Chondrocyte (in vitro differentiated cells): Measurements from ENCODE around the gene CERCAM. TPM values are rescaled to one million over a fixed set of nuclear protein-coding genes. Genes with fewer than 3 reads are reported as not detected.
"Not testable (repeated sequence)": the region's sequence is repeated elsewhere in the genome, so short reads cannot be mapped to it uniquely, and the experiment has no call there.

ENCODE experiments used
- DNase-seq: peaks from one replicate; pipeline ENCODE4 v3.0.0; 2021; ENCODE audit warnings: mixed read lengths, low spot score
- H3K27ac Mint-ChIP-seq: one replicate; pipeline ENCODE4 v1.8.0; 2021; ENCODE audit warnings: mild to moderate bottlenecking, moderate library complexity, mixed read lengths; ENCODE audit not compliant: unreplicated experiment
- H3K27me3 Mint-ChIP-seq: 2 replicates; pipeline ENCODE4 v1.8.0; 2021; ENCODE audit warnings: low read depth, mixed read lengths
- H3K36me3 Mint-ChIP-seq: 2 replicates; pipeline ENCODE4 v1.8.0; 2021; ENCODE audit warnings: low read depth, mixed read lengths
- H3K4me1 Mint-ChIP-seq: 2 replicates; pipeline ENCODE4 v1.8.0; 2021; ENCODE audit warnings: low read depth, mild to moderate bottlenecking, mixed read lengths
- H3K4me3 Mint-ChIP-seq: one replicate; pipeline ENCODE4 v1.8.0; 2021; ENCODE audit warnings: mild to moderate bottlenecking, moderate library complexity, mixed read lengths; ENCODE audit not compliant: unreplicated experiment
- H3K9me3 Mint-ChIP-seq: 2 replicates; pipeline ENCODE4 v1.8.0; 2021; ENCODE audit warnings: low read depth, mixed read lengths
- total RNA-seq: library from RNA; stranded (reverse); gene quantifications from 3 replicates; pipeline ENCODE4 v1.2.1, GENCODE V29; 2021
- TF ChIP-seq, protein P1 (sequence below): fragments of 200-600 bp; sonication (generic); IDR thresholded peaks from 2 replicates; pipeline ENCODE4 v1.5.0; 2021; ENCODE audit warnings: antibody characterized with exemption, mild to moderate bottlenecking, moderate library complexity

Gene CERCAM
- total RNA-seq, 1 donor from 2014 or later: 280 TPM

DNA sequence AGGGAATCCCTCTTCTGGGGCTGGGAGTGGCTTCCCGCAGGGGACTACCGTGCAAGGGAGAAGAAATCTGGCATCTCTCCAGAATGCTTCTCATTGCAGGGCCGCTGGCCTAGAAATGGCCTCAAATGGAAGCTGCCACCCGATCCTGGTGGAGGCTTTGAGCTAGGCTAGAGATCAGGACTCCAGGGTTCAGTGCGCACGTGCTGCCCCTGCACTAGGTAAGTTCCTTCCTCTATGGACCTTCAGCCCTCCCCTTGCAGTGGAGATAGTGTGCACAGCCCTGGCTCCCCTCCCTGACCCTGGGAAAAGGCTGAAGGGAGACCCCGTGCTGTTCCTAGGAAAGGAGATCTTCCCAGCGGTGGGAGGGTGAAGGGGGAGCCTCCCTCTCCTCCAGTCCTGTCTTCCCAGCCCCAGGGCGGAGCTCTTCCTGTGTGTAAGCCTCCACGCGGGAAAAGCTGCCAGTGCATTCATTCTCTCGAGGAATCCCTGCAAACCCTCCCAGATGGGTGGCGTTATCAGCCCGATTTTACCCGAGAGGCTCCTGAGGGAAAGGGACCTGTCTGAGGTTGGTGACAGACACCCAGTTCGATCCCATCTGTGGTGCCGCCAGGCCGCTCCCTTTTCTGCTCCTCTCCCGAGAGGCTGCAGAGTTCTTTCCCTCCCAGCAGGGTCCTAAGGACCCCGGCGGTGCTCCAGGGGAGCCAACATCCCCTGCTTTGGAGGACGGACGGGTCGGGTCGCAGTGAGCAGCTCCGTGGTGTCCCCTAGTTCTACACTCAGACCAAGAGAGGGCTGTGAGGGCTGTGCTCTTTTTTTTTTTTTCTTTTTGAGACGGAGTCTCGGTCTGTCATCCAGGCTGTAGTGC is 1.4 kb upstream of the CERCAM start:
- Mint-ChIP-seq H3K27me3 (peaks cover 20% of the 10 kb centered on the region), H3K9me3 (no peaks in the 10 kb centered on the region), H3K4me3 (peak overlapping the region; percentile 66), H3K36me3 (peaks cover 2% of the 10 kb centered on the region), H3K4me1 (peaks cover 27% of the 10 kb centered on the region), H3K27ac (no peak overlapping the region)
- TF ChIP-seq, protein P1, sequence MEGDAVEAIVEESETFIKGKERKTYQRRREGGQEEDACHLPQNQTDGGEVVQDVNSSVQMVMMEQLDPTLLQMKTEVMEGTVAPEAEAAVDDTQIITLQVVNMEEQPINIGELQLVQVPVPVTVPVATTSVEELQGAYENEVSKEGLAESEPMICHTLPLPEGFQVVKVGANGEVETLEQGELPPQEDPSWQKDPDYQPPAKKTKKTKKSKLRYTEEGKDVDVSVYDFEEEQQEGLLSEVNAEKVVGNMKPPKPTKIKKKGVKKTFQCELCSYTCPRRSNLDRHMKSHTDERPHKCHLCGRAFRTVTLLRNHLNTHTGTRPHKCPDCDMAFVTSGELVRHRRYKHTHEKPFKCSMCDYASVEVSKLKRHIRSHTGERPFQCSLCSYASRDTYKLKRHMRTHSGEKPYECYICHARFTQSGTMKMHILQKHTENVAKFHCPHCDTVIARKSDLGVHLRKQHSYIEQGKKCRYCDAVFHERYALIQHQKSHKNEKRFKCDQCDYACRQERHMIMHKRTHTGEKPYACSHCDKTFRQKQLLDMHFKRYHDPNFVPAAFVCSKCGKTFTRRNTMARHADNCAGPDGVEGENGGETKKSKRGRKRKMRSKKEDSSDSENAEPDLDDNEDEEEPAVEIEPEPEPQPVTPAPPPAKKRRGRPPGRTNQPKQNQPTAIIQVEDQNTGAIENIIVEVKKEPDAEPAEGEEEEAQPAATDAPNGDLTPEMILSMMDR: no peak
- no peak for DNase-seq

DNA sequence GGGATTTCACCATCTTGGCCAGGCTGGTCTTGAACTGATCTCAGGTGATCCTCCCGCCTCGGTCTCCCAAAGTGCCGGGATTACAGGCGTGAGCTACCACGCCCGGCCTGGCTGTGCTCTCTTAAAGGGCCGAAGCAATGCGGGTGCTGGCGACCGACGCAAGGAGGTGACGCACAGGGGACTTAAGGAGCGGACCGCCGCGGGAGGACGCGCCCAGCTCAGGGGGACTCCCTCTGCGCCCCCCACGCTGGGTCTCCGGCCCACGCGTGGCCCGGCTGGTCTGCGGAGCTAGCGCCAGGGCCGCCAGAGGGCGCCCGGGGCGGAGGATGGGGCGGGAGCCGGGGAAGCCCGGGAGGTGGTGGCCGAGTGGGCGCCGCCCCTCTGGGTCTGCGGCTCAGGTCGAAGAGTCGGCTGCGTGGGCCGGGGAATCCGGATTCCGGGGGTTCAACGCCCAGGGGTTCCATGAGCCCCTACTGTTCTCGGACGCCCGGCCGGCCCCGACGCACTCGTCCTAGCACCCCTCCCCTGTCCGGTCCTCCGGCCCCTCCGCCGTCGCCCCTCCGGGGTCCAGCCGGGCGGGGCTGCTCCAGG is 502 bp upstream of the CERCAM start:
- H3K36me3 Mint-ChIP-seq: peaks cover 3% of the 10 kb centered on the region
- peaks cover 13% of the 10 kb centered on the region for H3K27me3 Mint-ChIP-seq
- peak overlapping the region; percentile 32 for H3K27ac Mint-ChIP-seq
- TF ChIP-seq, protein P1: peak; percentile 93
- DNase-seq: no peak
- H3K4me1 Mint-ChIP-seq: peaks cover 27% of the 10 kb centered on the region
- no peaks in the 10 kb centered on the region for H3K9me3 Mint-ChIP-seq
- peak overlapping the region; percentile 66 for H3K4me3 Mint-ChIP-seq

DNA sequence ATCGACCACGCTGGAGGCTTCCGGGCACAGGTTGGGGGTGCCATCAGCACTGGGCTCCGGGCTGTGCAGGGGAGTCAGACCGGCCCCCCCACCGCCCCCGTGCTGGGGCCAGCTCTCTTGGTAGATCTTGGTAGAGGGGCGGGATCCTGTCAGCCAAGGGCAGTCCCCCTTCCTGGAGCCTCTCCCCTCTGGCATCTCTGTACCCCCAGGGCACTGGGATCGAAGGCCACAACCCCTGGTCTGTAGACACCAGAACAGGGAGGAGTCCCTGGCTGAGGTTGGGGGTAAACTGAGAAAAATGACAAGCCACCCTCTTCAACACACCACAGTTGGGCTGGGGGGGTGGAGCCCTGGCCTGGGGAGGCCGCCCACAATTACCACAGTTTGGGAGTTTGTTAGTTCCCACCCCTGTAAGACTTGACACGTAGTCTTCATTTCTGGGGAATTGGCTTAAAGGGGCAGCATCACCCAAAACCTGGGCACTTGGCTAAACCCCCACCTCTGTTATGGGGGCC is 882 bp downstream of the CERCAM start:
- peaks cover 6% of the 10 kb centered on the region for H3K36me3 Mint-ChIP-seq
- TF ChIP-seq, protein P1: no peak
- peak overlapping the region; percentile 78 for H3K27ac Mint-ChIP-seq
- DNase-seq: no peak
- H3K4me3 Mint-ChIP-seq: peak overlapping the region; percentile 82
- peaks cover 27% of the 10 kb centered on the region for H3K4me1 Mint-ChIP-seq
- peaks cover 2% of the 10 kb centered on the region for H3K27me3 Mint-ChIP-seq
- H3K9me3 Mint-ChIP-seq: no peaks in the 10 kb centered on the region

DNA sequence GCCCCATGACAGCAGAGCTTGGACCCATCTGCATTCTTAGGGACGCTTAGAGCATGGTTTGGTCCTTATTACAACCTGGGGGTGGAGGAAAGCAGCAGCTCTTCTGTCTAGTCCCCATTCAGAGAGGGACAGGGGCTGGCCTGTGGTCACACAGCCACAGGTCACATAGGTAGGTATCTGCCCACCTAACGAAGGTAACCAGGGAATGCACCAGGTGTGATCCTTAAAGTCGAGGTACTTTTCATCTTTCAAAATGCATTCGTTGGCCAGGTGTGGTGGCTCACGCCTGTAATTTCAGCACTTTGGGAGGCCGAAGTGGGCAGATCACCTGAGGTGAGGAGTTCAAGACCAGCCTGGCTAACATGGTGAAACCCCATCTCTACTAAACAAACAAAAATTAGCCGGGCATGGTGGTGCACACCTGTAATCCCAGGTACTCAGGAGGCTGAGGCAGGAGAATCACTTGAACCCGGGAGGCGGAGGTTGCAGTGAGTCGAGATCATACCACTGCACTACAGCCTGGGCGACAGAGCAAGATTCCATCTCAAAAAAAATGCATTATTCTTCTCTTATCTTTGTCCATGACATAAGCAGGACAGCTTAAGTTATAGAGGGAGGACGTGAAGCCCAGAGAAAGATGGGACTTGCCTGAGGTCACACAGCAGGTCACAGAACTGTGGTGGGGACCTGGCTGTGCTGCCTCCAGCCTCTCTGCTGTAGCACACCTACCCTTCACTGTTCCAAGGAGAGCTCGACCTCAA is 1.5 kb downstream of the CERCAM start:
- H3K27ac Mint-ChIP-seq, DNase-seq, H3K9me3 Mint-ChIP-seq, H3K36me3 Mint-ChIP-seq, H3K27me3 Mint-ChIP-seq: not testable (repeated sequence)
- Mint-ChIP-seq H3K4me1 (peaks cover 27% of the 10 kb centered on the region), H3K4me3 (peak overlapping the region; percentile 82)

DNA sequence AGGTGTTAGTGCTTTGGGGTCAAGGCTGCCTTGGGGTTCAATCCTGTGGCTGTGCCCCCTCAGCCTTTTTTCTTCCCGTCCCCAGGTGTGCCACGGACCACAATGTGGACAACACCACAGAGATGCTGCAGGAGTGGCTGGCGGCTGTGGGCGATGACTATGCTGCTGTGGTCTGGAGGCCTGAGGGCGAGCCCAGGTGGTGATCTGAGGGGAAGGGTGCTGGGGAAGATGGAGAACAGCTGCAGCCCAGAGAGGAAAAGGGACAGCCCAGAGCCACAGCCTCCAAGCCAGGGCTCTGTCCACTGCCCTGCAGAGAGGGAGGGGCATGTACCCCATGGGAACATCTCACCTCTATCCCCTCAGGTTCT is 2.1 kb downstream of the CERCAM start:
- Mint-ChIP-seq H3K27ac (no peak overlapping the region), H3K36me3 (peaks cover 9% of the 10 kb centered on the region), H3K4me1 (peaks cover 27% of the 10 kb centered on the region), H3K27me3 (no peaks in the 10 kb centered on the region), H3K4me3 (peak overlapping the region; percentile 51), H3K9me3 (no peaks in the 10 kb centered on the region)
- TF ChIP-seq, protein P1: no peak
- DNase-seq: no peak

DNA sequence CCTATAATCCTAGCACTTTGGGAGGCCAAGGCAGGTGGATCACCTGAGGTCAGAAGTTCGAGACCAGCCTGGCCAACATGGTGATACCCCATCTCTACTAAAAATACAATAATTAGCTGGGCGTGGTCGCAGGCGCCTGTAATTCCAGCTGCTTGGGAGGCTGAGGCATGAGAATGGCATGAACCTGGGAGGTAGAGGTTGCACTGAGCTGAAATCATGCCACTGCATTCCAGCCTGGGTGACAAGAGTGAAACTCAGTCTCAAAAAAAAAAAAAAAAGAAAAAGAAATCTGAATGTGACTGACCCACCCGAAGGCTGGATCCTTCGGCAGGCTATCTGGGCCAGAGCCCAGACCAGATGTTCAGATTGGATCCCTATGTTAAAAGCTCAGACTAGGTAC is 2.7 kb downstream of the CERCAM start:
- not testable (repeated sequence) for H3K9me3 Mint-ChIP-seq, H3K36me3 Mint-ChIP-seq, H3K4me3 Mint-ChIP-seq, H3K27me3 Mint-ChIP-seq, DNase-seq
- H3K27ac Mint-ChIP-seq: peak overlapping the region; percentile 59
- H3K4me1 Mint-ChIP-seq: peaks cover 27% of the 10 kb centered on the region
